Measurements from ENCODE around the gene ACP2.

The ACP2 gene

DNA sequence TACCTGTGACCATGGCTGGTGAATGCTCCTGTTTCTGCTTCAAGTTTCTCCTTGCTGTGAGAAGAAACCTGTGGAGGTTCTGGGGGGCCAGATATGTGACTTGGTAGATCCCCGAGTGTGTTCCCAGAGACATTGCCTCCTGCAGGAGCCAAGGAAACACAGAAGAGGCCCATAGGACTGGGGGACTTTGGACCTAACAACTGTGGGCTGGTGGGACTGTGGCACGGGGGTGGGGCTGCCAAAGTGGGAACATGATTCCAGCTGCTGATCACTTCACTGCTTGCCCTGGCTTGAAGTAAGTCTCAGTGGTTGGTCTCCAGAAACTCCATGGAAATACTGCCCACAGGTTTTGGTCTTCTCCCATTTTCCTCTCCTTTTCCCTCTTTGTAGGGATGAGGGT is 5.0 kb upstream of the ACP2 start:
- Histone ChIP-seq H3K9ac (ENCODE audit: low read length) (no peak overlapping the region), H3F3A (ENCODE audit: insufficient read depth, low read length) (0 out of 2 replicates have a peak, but pooled peaks cover 3% of the 10 kb centered on the region), H3K27ac (ENCODE audit: low read length) (no peak overlapping the region), H3K9me2 (replicated peaks; ENCODE audit: insufficient read depth, low read length) (no peaks in the 10 kb centered on the region), H2AFZ (ENCODE audit: low read length) (no peak overlapping the region), H3K4me3 (ENCODE audit: low read length) (no peak overlapping the region), H4K20me1 (ENCODE audit: insufficient read depth, low read length) (no peaks in the 10 kb centered on the region), H3K4me2 (ENCODE audit: low read depth, low read length) (no peak overlapping the region), H3K9me3 (replicated peaks; ENCODE audit: insufficient read depth, low read length) (no peaks in the 10 kb centered on the region), H3K36me3 (replicated peaks; ENCODE audit: insufficient read depth, low read length) (no peaks in the 10 kb centered on the region), H3K79me2 (ENCODE audit: low read length) (peaks cover 10% of the 10 kb centered on the region), H3K27me3 (replicated peaks; ENCODE audit: insufficient read depth, low read length) (no peaks in the 10 kb centered on the region), H3K4me1 (ENCODE audit: low read length) (no peaks in the 10 kb centered on the region)
- DNase-seq: no peak
- TF ChIP-seq, protein P1, sequence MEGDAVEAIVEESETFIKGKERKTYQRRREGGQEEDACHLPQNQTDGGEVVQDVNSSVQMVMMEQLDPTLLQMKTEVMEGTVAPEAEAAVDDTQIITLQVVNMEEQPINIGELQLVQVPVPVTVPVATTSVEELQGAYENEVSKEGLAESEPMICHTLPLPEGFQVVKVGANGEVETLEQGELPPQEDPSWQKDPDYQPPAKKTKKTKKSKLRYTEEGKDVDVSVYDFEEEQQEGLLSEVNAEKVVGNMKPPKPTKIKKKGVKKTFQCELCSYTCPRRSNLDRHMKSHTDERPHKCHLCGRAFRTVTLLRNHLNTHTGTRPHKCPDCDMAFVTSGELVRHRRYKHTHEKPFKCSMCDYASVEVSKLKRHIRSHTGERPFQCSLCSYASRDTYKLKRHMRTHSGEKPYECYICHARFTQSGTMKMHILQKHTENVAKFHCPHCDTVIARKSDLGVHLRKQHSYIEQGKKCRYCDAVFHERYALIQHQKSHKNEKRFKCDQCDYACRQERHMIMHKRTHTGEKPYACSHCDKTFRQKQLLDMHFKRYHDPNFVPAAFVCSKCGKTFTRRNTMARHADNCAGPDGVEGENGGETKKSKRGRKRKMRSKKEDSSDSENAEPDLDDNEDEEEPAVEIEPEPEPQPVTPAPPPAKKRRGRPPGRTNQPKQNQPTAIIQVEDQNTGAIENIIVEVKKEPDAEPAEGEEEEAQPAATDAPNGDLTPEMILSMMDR (IDR thresholded peaks at IDR 0.05; ENCODE audit: low read length): no peak
- TF ChIP-seq EZH2 (optimal IDR thresholded peaks at IDR 0.05; ENCODE audit: low read depth, low read length) (no peak), EZH2phosphoT487 (IDR thresholded peaks at IDR 0.05; ENCODE audit: low read length) (no peak)

DNA sequence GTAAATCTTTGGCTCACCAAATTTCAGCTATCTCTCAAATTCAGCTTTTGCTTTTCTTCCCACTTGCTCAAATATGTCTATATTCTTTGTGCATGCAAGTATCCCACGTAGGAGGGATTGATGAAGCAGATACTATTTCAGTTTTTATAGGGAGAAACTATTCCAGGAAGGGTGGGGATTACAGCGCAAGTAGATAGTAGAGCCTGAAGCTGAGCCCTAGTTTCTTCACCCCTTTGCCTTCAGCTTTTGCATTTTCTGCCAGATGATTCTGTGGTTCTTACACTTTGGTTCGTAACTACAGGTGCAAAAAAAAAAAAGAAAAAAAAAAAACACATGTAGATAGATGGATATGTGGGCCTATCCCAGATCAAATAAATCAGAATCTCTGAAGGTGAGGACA is 3.1 kb upstream of the ACP2 start:
- Histone ChIP-seq H3K27me3 (replicated peaks; ENCODE audit: insufficient read depth, low read length) (no peaks in the 10 kb centered on the region), H3K79me2 (ENCODE audit: low read length) (peaks cover 26% of the 10 kb centered on the region), H3K9me2 (replicated peaks; ENCODE audit: insufficient read depth, low read length) (no peaks in the 10 kb centered on the region), H3K36me3 (replicated peaks; ENCODE audit: insufficient read depth, low read length) (no peaks in the 10 kb centered on the region), H3K27ac (ENCODE audit: low read length) (no peak overlapping the region), H3K4me2 (ENCODE audit: low read depth, low read length) (no peak overlapping the region), H3K9ac (ENCODE audit: low read length) (no peak overlapping the region), H3K9me3 (replicated peaks; ENCODE audit: insufficient read depth, low read length) (no peaks in the 10 kb centered on the region), H3F3A (ENCODE audit: insufficient read depth, low read length) (peaks cover 3% of the 10 kb centered on the region; the same call in 1 of the 2 replicates), H3K4me1 (ENCODE audit: low read length) (peaks cover 9% of the 10 kb centered on the region), H3K4me3 (ENCODE audit: low read length) (no peak overlapping the region), H2AFZ (ENCODE audit: low read length) (no peak overlapping the region), H4K20me1 (ENCODE audit: insufficient read depth, low read length) (no peaks in the 10 kb centered on the region)
- TF ChIP-seq EZH2 (optimal IDR thresholded peaks at IDR 0.05; ENCODE audit: low read depth, low read length) (no peak), EZH2phosphoT487 (IDR thresholded peaks at IDR 0.05; ENCODE audit: low read length) (no peak)
- TF ChIP-seq, protein P1 (IDR thresholded peaks at IDR 0.05; ENCODE audit: low read length): no peak
- DNase-seq: no peak

DNA sequence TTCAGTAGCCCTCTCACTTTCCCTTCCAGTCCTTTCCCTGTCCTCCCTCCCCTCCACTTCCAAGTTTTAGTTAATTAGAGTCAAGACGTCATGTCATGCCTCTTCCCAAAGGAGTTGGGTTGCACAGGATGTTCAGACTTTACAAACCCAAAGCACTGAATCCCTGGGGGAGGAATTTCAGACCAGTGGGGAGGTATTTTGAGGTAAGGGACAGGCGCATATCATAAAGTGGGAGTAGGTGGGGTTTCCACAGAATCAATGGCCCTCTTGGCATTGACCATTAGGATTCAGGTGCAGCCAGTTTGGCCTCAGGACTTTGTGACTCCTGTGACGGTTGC is 733 bp upstream of the ACP2 start:
- H4K20me1 ChIP-seq (ENCODE audit: insufficient read depth, low read length): no peaks in the 10 kb centered on the region
- TF ChIP-seq, protein P1 (IDR thresholded peaks at IDR 0.05; ENCODE audit: low read length): no peak
- TF ChIP-seq EZH2 (optimal IDR thresholded peaks at IDR 0.05; ENCODE audit: low read depth, low read length) (no peak), EZH2phosphoT487 (IDR thresholded peaks at IDR 0.05; ENCODE audit: low read length) (no peak)
- no peak for DNase-seq
- peaks cover 3% of the 10 kb centered on the region; the same call in 1 of the 2 replicates for H3F3A ChIP-seq (ENCODE audit: insufficient read depth, low read length)
- peak overlapping the region; percentile 96 for H3K4me2 ChIP-seq (ENCODE audit: low read depth, low read length)
- H2AFZ ChIP-seq (ENCODE audit: low read length): peak overlapping the region; percentile 97
- H3K9me2 ChIP-seq (replicated peaks; ENCODE audit: insufficient read depth, low read length): no peaks in the 10 kb centered on the region
- peak overlapping the region; percentile 96 for H3K4me3 ChIP-seq (ENCODE audit: low read length)
- H3K27me3 ChIP-seq (replicated peaks; ENCODE audit: insufficient read depth, low read length): no peaks in the 10 kb centered on the region
- no peaks in the 10 kb centered on the region for H3K9me3 ChIP-seq (replicated peaks; ENCODE audit: insufficient read depth, low read length)
- peaks cover 26% of the 10 kb centered on the region for H3K79me2 ChIP-seq (ENCODE audit: low read length)
- H3K4me1 ChIP-seq (ENCODE audit: low read length): peaks cover 9% of the 10 kb centered on the region
- no peak overlapping the region for H3K27ac ChIP-seq (ENCODE audit: low read length)
- H3K9ac ChIP-seq (ENCODE audit: low read length): peak overlapping the region; percentile 85; the same call in 1 of the 2 replicates
- H3K36me3 ChIP-seq (replicated peaks; ENCODE audit: insufficient read depth, low read length): no peaks in the 10 kb centered on the region
